ENCODE data around the gene SMIM44.

SMIM44 gene

GRCh38 chr19:3474614-3475013, 8.6 kb downstream of the SMIM44 start:
- DNase-seq = no peak

- no peak for DNase-seq
Measured at GRCh38 chr19:3474010-3474409, 9.2 kb downstream of the SMIM44 start.

- DNase-seq = peak in 1 of 2 experiments; percentile 38
Measured at GRCh38 chr19:3471954-3472655, 11.1 kb downstream of the SMIM44 start.

GRCh38 chr19:3470500-3471128, 12.6 kb downstream of the SMIM44 start:
- no peak for DNase-seq

- no peak for DNase-seq
Measured at GRCh38 chr19:3469638-3470499, 13.4 kb downstream of the SMIM44 start.

GRCh38 chr19:3468211-3468610, 15.0 kb downstream of the SMIM44 start:
- DNase-seq = no peak

- no peak for DNase-seq
Measured at GRCh38 chr19:3467437-3468198, 15.6 kb downstream of the SMIM44 start.

- DNase-seq = no peak
Measured at GRCh38 chr19:3466635-3467034, 16.6 kb downstream of the SMIM44 start.

GRCh38 chr19:3465552-3465951, 17.7 kb downstream of the SMIM44 start:
- DNase-seq = no peak

- DNase-seq = no peak
Measured at GRCh38 chr19:3464587-3465235, 18.5 kb downstream of the SMIM44 start.

- DNase-seq = no peak
Measured at GRCh38 chr19:3463714-3464586, 19.3 kb downstream of the SMIM44 start.

GRCh38 chr19:3462991-3463713, 20.1 kb downstream of the SMIM44 start:
- no peak for DNase-seq

- no peak for DNase-seq
Measured at GRCh38 chr19:3459965-3460582, 23.2 kb downstream of the SMIM44 start.

GRCh38 chr19:3459089-3459881, 24.0 kb downstream of the SMIM44 start:
- no peak for DNase-seq

- no peak for DNase-seq
Measured at GRCh38 chr19:3458229-3459088, 24.8 kb downstream of the SMIM44 start.

GRCh38 chr19:3457528-3458228, 25.6 kb downstream of the SMIM44 start:
- DNase-seq = no peak

- DNase-seq = no peak
Measured at GRCh38 chr19:3456925-3457527, 26.2 kb downstream of the SMIM44 start.
